Measurements from ENCODE around the gene MPHOSPH9. TPM values are rescaled to one million over a fixed set of nuclear protein-coding genes. Genes with fewer than 3 reads are reported as not detected.

The MPHOSPH9 gene
- total and polyA plus RNA-seq, 2 of the 13 experiments (the other 11 are each of a cell fraction or from before 2014, with no cell fraction given) = 20.3 to 63.4 TPM

DNA sequence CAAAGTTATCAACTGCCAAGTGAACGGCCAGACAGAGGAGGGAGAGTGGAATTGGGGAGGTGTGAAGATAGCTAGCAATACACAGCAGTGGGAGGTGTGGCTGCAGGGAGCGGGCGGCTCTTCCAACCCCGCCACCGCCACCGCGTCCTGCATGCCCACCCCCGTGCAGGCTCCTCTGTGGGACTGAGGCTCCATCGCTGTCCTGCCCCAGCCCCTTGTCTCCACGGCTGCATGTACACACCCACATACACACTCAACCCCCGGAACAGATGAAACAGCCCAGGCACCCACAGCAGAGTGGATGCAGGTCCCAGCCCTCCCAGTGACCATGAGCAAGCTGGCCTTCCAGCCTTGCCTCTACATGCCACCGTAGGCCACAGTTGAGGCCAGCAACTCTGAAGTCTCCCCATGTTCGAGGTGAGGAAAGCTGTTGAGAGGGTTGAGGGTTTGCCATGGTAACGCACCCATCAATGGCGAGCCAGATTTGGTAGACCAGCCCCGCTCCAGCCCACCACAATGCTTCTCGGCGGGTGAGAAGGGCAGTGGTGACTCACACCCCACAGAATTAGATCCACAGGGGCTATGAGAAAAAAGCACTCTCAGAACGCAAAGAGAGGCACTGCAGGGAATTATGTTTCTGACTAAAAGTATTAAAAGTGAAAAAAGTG is 121.3 kb downstream of the MPHOSPH9 start:
- intact Hi-C loops (cut with micrococcal nuclease; ENCODE audit: unreplicated experiment) = no loop called here
- FAIRE-seq = no peak
- BruUV-seq (replicated peaks) = no TSS peak

More for the DNA sequence above, 121.3 kb downstream of the MPHOSPH9 start:
- H3K9ac ChIP-seq (ENCODE audit: insufficient read depth, low read depth, low read length) = no peak overlapping the region
- no peak overlapping the region for H2AFZ ChIP-seq (ENCODE audit: low read length)
- DNase-seq (ENCODE audit: low spot score) = no peak
- peaks cover 5% of the 10 kb centered on the region for H3K79me2 ChIP-seq (ENCODE audit: insufficient read depth, low read length)
- H3K36me3 ChIP-seq (replicated peaks in 1 of 2; ENCODE audit: control insufficient read depth in 1 of 2, insufficient read depth in 2 of 2, low read length in 2 of 2) = peaks cover 6 to 22% of the 10 kb centered on the region in 2 experiments
- 93% methylated on average over 13 of the region's 19 CpGs for WGBS (ENCODE audit: low lambda C conversion rate)
- in situ Hi-C loops (cut with HindIII; ENCODE audit: extremely low pct_ligation_motif_present, low pct_unique_long_range_greater_than_20kb) = no loop called here
- H3K4me1 ChIP-seq (ENCODE audit: insufficient read depth, low read length) = peaks cover 30% of the 10 kb centered on the region
- H3K4me2 ChIP-seq (ENCODE audit: low read depth, low read length) = no peak overlapping the region
- ChIA-PET CTCF (ENCODE audit: low intra/inter-chr PET ratio, low total read pairs) (no interaction called here), POLR2A (no interaction called here)
- no peaks in the 10 kb centered on the region for H4K20me1 ChIP-seq (ENCODE audit: insufficient read depth, low read length)
- TF ChIP-seq CCDC6 (CRISPR knock-in tag; IDR thresholded peaks at IDR 0.05) = no peak
- TF ChIP-seq, protein P1, sequence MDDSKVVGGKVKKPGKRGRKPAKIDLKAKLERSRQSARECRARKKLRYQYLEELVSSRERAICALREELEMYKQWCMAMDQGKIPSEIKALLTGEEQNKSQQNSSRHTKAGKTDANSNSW (CRISPR knock-in tag; IDR thresholded peaks at IDR 0.05; ENCODE audit: borderline replicate concordance) = no peak
- no peak for TF ChIP-seq ZNF44 (CRISPR knock-in tag; IDR thresholded peaks at IDR 0.05)
- TF ChIP-seq, protein P2, sequence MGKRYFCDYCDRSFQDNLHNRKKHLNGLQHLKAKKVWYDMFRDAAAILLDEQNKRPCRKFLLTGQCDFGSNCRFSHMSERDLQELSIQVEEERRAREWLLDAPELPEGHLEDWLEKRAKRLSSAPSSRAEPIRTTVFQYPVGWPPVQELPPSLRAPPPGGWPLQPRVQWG (CRISPR knock-in tag; IDR thresholded peaks at IDR 0.05; ENCODE audit: borderline replicate concordance, low read depth) = no peak
- TF ChIP-seq FOSL1 (CRISPR knock-in tag; IDR thresholded peaks at IDR 0.05; ENCODE audit: borderline replicate concordance) = no peak
- TF ChIP-seq, protein P3, sequence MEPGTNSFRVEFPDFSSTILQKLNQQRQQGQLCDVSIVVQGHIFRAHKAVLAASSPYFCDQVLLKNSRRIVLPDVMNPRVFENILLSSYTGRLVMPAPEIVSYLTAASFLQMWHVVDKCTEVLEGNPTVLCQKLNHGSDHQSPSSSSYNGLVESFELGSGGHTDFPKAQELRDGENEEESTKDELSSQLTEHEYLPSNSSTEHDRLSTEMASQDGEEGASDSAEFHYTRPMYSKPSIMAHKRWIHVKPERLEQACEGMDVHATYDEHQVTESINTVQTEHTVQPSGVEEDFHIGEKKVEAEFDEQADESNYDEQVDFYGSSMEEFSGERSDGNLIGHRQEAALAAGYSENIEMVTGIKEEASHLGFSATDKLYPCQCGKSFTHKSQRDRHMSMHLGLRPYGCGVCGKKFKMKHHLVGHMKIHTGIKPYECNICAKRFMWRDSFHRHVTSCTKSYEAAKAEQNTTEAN (CRISPR knock-in tag; conservative IDR thresholded peaks at IDR 0.05) = no peak
- TF ChIP-seq HNF4G (IDR thresholded peaks at IDR 0.05; ENCODE audit: borderline replicate concordance, low read depth, low read length) = no peak
- TF ChIP-seq HNF4G (CRISPR knock-in tag; IDR thresholded peaks at IDR 0.05; ENCODE audit: borderline replicate concordance, low read depth) = no peak
- no peak for TF ChIP-seq KMT2A (CRISPR knock-in tag; IDR thresholded peaks at IDR 0.05)
- TF ChIP-seq, protein P4, sequence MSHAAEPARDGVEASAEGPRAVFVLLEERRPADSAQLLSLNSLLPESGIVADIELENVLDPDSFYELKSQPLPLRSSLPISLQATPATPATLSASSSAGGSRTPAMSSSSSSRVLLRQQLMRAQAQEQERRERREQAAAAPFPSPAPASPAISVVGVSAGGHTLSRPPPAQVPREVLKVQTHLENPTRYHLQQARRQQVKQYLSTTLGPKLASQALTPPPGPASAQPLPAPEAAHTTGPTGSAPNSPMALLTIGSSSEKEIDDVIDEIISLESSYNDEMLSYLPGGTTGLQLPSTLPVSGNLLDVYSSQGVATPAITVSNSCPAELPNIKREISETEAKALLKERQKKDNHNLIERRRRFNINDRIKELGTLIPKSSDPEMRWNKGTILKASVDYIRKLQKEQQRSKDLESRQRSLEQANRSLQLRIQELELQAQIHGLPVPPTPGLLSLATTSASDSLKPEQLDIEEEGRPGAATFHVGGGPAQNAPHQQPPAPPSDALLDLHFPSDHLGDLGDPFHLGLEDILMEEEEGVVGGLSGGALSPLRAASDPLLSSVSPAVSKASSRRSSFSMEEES (CRISPR knock-in tag; IDR thresholded peaks at IDR 0.05) = no peak
- H3K9me3 ChIP-seq (ENCODE audit: low read length) = no peaks in the 10 kb centered on the region
- H3K27ac ChIP-seq (ENCODE audit: extremely low read length, insufficient read depth, low read length) = no peak overlapping the region
- no peak for ATAC-seq
- no peak overlapping the region for H3K4me3 ChIP-seq (replicated peaks in 1 of 3; ENCODE audit: insufficient read depth in 1 of 3, low read depth in 2 of 3, low read length in 3 of 3)
- no peaks in the 10 kb centered on the region for H3K27me3 ChIP-seq (ENCODE audit: control insufficient read depth in 1 of 2, insufficient read depth in 2 of 2, low read length in 2 of 2)
